Measurements from ENCODE around the gene CACFD1.

Gene CACFD1

GRCh38 chr9:133499892-133500270, 40.1 kb downstream of the CACFD1 start:
- no peak for DNase-seq (ENCODE audit: low spot score)

- no peak for DNase-seq (ENCODE audit: low spot score)
Observed at GRCh38 chr9:133502112-133502511, 42.3 kb downstream of the CACFD1 start.

GRCh38 chr9:133505186-133505830, 45.5 kb downstream of the CACFD1 start:
- peak; percentile 34 for DNase-seq (ENCODE audit: low spot score)

GRCh38 chr9:133505901-133506652, 46.3 kb downstream of the CACFD1 start:
- DNase-seq (ENCODE audit: low spot score), result peak; percentile 78

GRCh38 chr9:133506653-133507038, 46.9 kb downstream of the CACFD1 start:
- DNase-seq (ENCODE audit: low spot score), result peak; percentile 96

GRCh38 chr9:133507246-133507965, 47.6 kb downstream of the CACFD1 start:
- no peak for DNase-seq (ENCODE audit: low spot score)

GRCh38 chr9:133508046-133508445, 48.3 kb downstream of the CACFD1 start:
- no peak for DNase-seq (ENCODE audit: low spot score)

- DNase-seq (ENCODE audit: low spot score), result peak; percentile 11
Observed at GRCh38 chr9:133509179-133510083, 49.7 kb downstream of the CACFD1 start.

GRCh38 chr9:133510926-133511505, 51.2 kb downstream of the CACFD1 start:
- no peak for DNase-seq (ENCODE audit: low spot score)

GRCh38 chr9:133511607-133512006, 51.8 kb downstream of the CACFD1 start:
- DNase-seq (ENCODE audit: low spot score), result no peak

DNA sequence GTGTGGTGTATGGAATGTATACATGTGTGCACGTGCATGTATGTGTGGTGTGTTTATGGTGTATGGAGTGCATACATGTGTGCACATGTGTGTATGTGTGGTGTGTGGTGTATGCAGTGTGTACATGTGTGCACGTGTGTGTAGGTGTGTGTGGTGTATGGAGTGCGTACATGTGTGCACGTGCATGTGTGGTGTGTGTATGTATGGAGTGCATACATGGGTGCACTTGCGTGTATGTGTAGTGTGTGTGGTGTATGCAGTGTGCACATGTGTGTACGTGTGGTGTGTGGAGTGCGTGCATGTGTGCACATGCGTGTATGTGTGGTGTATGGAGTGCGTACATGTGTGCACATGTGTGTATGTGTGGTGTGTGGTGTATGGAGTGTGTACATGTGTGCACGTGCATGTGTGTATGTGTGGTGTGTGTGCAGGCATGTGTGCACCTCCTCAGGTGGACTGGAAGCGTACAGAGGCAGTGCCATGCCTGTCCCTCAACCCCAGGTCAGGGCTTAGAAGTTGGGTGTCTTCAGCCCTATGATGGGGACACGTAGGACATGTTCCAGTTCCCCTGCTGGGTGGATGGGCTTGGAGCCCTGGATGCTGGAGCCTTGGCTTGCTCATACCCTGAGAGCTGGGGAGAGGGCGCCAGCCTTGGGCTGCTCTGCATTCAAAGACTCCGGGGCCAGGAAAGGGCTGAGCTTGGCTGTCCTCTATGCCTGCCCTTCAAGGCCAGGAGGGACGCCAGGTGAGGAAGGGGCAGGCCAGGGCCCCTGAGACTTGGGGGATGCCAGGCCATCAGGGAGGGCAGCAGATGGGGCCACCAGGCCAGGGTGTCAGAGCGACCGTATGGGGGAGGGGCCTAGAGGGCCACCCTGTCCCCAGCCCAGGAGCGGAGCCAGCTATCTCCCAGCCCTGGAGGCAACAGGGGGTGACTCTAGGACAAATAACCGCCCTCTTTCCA, 52.8 kb downstream of the CACFD1 start:
- no peak for DNase-seq (ENCODE audit: low spot score)

DNA sequence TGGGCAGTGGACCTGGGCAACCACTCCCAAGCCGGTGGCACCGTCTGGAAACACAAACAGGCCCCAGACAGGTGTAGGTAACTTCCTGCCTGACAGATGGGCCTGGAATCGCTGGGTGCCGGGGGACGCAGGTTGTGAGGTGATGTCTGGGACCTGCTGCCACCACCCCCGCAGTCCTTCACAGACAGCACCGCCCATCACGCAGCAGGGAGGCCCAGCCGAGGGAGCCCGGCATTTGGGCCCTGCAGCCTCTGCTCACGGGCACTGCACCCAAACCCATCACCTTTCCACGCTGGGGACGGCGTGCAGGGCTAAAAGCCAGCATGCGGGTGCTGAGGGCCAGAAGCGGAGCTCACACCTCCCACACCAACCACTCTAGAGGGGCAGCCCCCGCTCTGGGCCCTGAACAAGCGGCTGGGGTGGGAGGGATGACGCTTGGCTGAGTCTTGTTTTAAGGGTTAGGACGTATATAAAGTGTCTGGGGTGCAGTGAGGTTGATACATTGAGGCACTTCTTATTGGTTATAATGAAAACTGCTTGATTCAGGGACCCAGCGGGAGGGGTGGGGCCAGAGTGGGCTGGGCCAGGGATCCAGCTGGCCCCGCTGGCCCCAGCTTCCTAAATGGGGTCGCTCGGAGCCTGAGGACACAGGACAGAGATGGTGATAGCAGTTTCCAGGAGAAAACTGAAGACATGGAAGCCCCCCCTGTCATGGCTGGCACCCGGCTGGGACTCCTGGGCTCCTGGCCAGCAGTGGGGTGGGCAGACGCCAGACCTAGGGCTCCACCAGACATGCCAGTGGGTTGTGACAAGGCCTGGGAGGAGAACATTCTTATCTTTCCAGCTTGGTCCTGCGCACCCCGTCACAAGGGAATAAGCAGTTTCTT, 53.7 kb downstream of the CACFD1 start:
- no peak for DNase-seq (ENCODE audit: low spot score)

GRCh38 chr9:133514460-133515239, 54.9 kb downstream of the CACFD1 start:
- no peak for DNase-seq (ENCODE audit: low spot score)

- DNase-seq (ENCODE audit: low spot score), result no peak
Observed at GRCh38 chr9:133515240-133515610, 55.4 kb downstream of the CACFD1 start.

DNA sequence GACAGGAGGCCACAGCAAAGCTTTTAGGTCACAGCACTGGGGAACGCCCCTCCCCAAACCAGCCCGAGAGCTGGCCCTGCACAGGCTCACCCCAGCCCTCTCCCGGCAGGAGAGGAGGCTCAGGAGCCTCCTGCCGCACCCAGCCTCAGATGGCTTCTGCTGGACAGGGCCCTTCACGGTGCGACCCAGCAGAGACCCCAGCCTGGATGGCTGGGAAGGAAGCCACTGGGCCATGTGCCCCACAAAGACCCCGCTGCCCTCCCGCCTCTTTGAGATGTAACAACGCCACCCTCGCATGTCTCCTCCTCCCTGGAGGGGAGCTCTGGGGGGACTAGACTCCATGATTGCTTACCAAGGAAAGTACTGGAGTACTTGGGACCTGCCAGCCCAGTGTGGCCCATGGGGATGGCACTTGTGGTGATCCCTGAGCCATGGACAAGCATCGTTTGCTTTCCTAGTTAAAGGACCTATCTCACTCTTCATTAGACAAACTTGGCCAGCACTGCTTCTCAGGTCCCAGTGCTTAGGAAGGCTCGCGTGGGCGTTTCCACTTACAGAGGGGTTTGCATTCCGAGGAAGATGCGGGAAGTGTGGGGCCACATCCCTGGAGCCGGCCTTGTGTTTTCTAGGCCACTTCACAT, 56.0 kb downstream of the CACFD1 start:
- DNase-seq (ENCODE audit: low spot score), result no peak

DNA sequence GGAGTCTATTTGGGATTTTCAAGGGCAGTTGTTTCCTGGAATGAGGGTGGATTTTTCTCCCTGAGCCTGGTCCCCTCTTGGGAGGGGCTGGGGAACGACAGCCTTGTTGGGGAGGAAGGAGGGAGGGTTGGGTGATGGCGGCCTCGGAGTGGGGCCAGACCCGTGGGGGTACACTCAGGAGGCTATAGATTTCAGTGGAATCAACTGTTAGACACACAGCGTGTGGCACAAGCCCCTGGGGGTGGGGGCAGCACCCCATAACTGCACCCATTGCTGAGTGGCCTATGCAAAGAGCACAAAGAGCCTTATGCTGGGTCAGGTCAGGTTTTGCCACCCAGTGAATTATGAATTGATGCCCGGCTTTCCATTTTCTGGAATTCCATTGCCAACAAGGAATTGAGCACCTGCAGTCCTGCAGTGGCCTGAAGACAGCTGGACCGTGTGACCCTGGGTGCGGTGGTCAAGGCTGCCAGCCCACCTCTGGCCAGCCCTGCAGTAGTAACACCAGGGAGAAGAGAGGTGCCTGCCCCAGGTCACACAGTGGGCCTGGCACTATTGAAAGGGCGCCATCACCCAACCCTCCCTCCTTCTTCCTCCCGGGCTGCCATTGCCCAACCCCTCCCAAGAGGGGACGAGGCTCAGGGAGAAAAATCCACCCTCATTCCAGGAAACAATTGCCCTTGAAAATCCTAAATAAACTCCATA, 56.6 kb downstream of the CACFD1 start:
- no peak for DNase-seq (ENCODE audit: low spot score)

DNA sequence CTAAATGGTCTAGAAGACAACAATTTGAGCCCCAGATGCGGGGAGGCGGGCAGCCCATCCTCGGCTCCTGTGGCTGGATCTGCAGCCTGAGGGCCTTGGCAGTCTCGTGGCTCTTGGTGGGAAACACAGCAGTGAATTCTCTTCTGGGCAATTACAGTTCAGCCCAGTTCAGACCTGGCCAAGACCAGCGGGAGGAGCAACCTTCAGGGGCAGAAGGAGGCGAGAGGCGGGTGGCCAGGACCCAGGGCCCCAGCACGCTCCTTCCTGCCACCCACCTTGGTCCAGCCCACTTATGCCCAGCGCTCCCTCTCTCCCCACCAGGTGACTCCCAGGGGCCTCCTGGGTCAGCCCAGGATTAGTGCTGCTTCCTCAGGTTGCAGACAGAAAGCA, 57.2 kb downstream of the CACFD1 start:
- DNase-seq (ENCODE audit: low spot score), result no peak

- DNase-seq (ENCODE audit: low spot score), result no peak
Observed at GRCh38 chr9:133517711-133518110, 57.9 kb downstream of the CACFD1 start.
